GM12892 (cell line): Measurements from ENCODE around the gene SUSD1.

Experiments used
- POLR2A ChIP-seq: IDR thresholded peaks from 2 replicates; pipeline ENCODE4 v1.6.1; 2011; ENCODE audit warnings: low read depth, low read length, control low read depth
- POLR2AphosphoS5 ChIP-seq: IDR thresholded peaks from 2 replicates; pipeline ENCODE4 v1.6.1; 2011; ENCODE audit warnings: low read depth, low read length, control low read depth
- TAF1 ChIP-seq: IDR thresholded peaks from 2 replicates; pipeline ENCODE4 v1.6.1; 2011; ENCODE audit warnings: low read depth, mild to moderate bottlenecking, control low read depth, low read length, borderline replicate concordance

- TF ChIP-seq POLR2AphosphoS5 (no peak), POLR2A (no peak), TAF1 (no peak)
Measured at GRCh38 chr9:112065806-112066606, 109.1 kb downstream of the SUSD1 start.
